GM12878 (cell line): ENCODE data around the gene KLHL30. TPM values are rescaled to one million over a fixed set of nuclear protein-coding genes. Genes with fewer than 3 reads are reported as not detected.

Experiments
- ATAC-seq: fragments of 200-7000 bp; cut with Tn5 transposase; 3 replicates; pipeline ENCODE4 v1.9.1; 2020; ENCODE audit warnings: mild to moderate bottlenecking, moderate library complexity
- BruUV-seq: library from RNA; stranded (reverse); fragments of 400-500 nt; replicated peaks from 2 replicates; lab custom pipeline; 2021; lab: Mats Ljungman, UMichigan
- CTCF ChIA-PET: fragments of 300-600 bp; sonication (Branson Sonifier 250); formaldehyde crosslinking; extraction: SDS; loops from one replicate; lab custom pipeline; 2021; ENCODE audit warnings: inconsistent platforms; lab: Yijun Ruan, JAX
- POLR2A ChIA-PET: fragments of 350-600 bp; formaldehyde crosslinking; extraction: SDS; loops from one replicate; lab custom pipeline; 2021; ENCODE audit warnings: inconsistent platforms; lab: Charles Lee
- RAD21 ChIA-PET: fragments of 300-600 bp; sonication (Branson Sonifier 250); formaldehyde crosslinking; loops from one replicate; lab custom pipeline; 2023; ENCODE audit warnings: antibody characterized with exemption; ENCODE audit not compliant: unreplicated experiment; lab: Charles Lee
- SMC1A ChIA-PET: fragments of 300-600 bp; sonication (Branson Sonifier 250); formaldehyde crosslinking; loops from one replicate; lab custom pipeline; 2023; ENCODE audit not compliant: unreplicated experiment, uncharacterized antibody; lab: Charles Lee
- DNase-seq: peaks from one replicate; pipeline ENCODE4 v3.0.0-alpha.2; 2011; ENCODE audit warnings: low read depth, low spot score
- FAIRE-seq: peaks from 3 replicates; lab custom pipeline; 2011; peaks lifted over from hg19 to GRCh38; lab: Jason Lieb, UNC
- H2AFZ ChIP-seq: 2 replicates; pipeline ENCODE4 v1.6.0; 2011; ENCODE audit warnings: low read depth, low read length, control low read depth; ENCODE audit not compliant: control insufficient read depth
- H3K27ac ChIP-seq: 2 replicates; pipeline ENCODE4 v1.5.1; 2011; ENCODE audit warnings: control low read depth; ENCODE audit not compliant: control insufficient read depth, insufficient read depth
- H3K27me3 ChIP-seq, 2 experiments: replicated peaks in 1 of 2; 2 replicates each; pipeline versions ENCODE4 v1.6.0 to v1.6.1; 2011; ENCODE audit warnings: low read length in 1 of 2; ENCODE audit not compliant: control insufficient read depth in 2 of 2, insufficient read depth in 2 of 2
- H3K36me3 ChIP-seq, 2 experiments: 2 replicates each; pipeline ENCODE4 v1.5.1; 2011; ENCODE audit warnings: low read length in 1 of 2; ENCODE audit not compliant: control insufficient read depth in 2 of 2, insufficient read depth in 2 of 2
- H3K4me1 ChIP-seq: 2 replicates; pipeline ENCODE4 v1.6.1; 2011; ENCODE audit warnings: mild to moderate bottlenecking, low read length, moderate library complexity, mixed read lengths; ENCODE audit not compliant: control insufficient read depth, insufficient read depth
- H3K4me2 ChIP-seq: 2 replicates; pipeline ENCODE4 v1.6.0; 2011; ENCODE audit warnings: control low read depth; ENCODE audit not compliant: control insufficient read depth, insufficient read depth
- H3K4me3 ChIP-seq: fragments of 200-600 bp; sonication (generic); 2 replicates; pipeline ENCODE4 v1.5.1; 2016
- H3K79me2 ChIP-seq: 2 replicates; pipeline ENCODE4 v1.6.0; 2011; ENCODE audit warnings: low read length; ENCODE audit not compliant: control insufficient read depth, insufficient read depth
- H3K9ac ChIP-seq: 2 replicates; pipeline ENCODE4 v1.8.0; 2011; ENCODE audit warnings: low read length, control low read depth, mixed read lengths; ENCODE audit not compliant: control insufficient read depth, insufficient read depth
- H3K9me3 ChIP-seq: replicated peaks from 3 replicates; pipeline ENCODE4 v1.5.1; 2011; ENCODE audit warnings: mild to moderate bottlenecking, low read length; ENCODE audit not compliant: control insufficient read depth, insufficient read depth
- H4K20me1 ChIP-seq: 2 replicates; pipeline ENCODE4 v1.6.0; 2011; ENCODE audit not compliant: control insufficient read depth, insufficient read depth
- BCL3 ChIP-seq: IDR thresholded peaks from 2 replicates; pipeline ENCODE4 v1.6.1; 2011; ENCODE audit warnings: borderline replicate concordance, low read depth, mild to moderate bottlenecking, moderate library complexity, low read length; ENCODE audit not compliant: insufficient read depth, poor library complexity, severe bottlenecking
- BHLHE40 ChIP-seq, 2 experiments: fragments of 450-650 bp in 1 of 2; IDR thresholded peaks; 2 replicates each; pipeline ENCODE4 v1.6.1; 2011 to 2017; ENCODE audit warnings: low read depth in 2 of 2, borderline replicate concordance in 1 of 2, improper control_type of control experiment in 1 of 2, low read length in 1 of 2, mild to moderate bottlenecking in 1 of 2
- BMI1 ChIP-seq: fragments of 450-650 bp; IDR thresholded peaks from 2 replicates; pipeline ENCODE4 v1.6.1; 2016; ENCODE audit warnings: mild to moderate bottlenecking, moderate library complexity, borderline replicate concordance
- ESRRA ChIP-seq: IDR thresholded peaks from 2 replicates; pipeline ENCODE4 v1.6.1; 2012; ENCODE audit warnings: mild to moderate bottlenecking, low read length, improper control_type of control experiment
- GABPA ChIP-seq: IDR thresholded peaks from 2 replicates; pipeline ENCODE4 v1.6.1; 2014; ENCODE audit warnings: antibody characterized with exemption, low read depth, mild to moderate bottlenecking, inconsistent platforms
- NBN ChIP-seq: fragments of 450-650 bp; IDR thresholded peaks from 2 replicates; pipeline ENCODE4 v1.6.1; 2016
- NKRF ChIP-seq: fragments of 450-650 bp; conservative IDR thresholded peaks from 2 replicates; pipeline ENCODE4 v1.6.1; 2017; ENCODE audit warnings: mild to moderate bottlenecking, moderate library complexity
- PML ChIP-seq: IDR thresholded peaks from 2 replicates; pipeline ENCODE4 v1.6.1; 2012; ENCODE audit warnings: low read length, inconsistent platforms
- SIN3A ChIP-seq: IDR thresholded peaks from 2 replicates; pipeline ENCODE4 v1.6.1; 2012; ENCODE audit warnings: low read depth, low read length, improper control_type of control experiment
- SMARCA5 ChIP-seq: fragments of 450-650 bp; IDR thresholded peaks from 2 replicates; pipeline ENCODE4 v1.6.1; 2017; ENCODE audit warnings: mild to moderate bottlenecking
- STAT1 ChIP-seq: fragments of 450-650 bp; conservative IDR thresholded peaks from 2 replicates; pipeline ENCODE4 v1.6.1; 2014; ENCODE audit warnings: antibody characterized with exemption, mild to moderate bottlenecking
- YY1 ChIP-seq: IDR thresholded peaks from 2 replicates; pipeline ENCODE4 v1.6.1; 2011; ENCODE audit warnings: low read depth, mild to moderate bottlenecking, low read length
- WGBS: methylation state at CpG from one replicate; pipeline ENCODE4 v1.1.6; 2016; ENCODE audit warnings: low lambda C conversion rate; ENCODE audit not compliant: insufficient replicate concordance, insufficient coverage; ENCODE audit errors: missing lambda C conversion rate; 5-methylcytosine and 5-hydroxymethylcytosine counted together
- in situ Hi-C: fragments of 300-500 bp; cut with MboI; formaldehyde crosslinking; loops from 9 replicates; pipeline ENCODE4 v1.14.3; 2018; ENCODE audit warnings: mixed read lengths
- intact Hi-C: fragments of 100-400 bp; cut with micrococcal nuclease; formaldehyde crosslinking; loops from one replicate; pipeline ENCODE4 v1.14.2; 2022; ENCODE audit not compliant: unreplicated experiment
- polyA plus RNA-seq, 11 experiments: library from polyadenylated mRNA; depleted of rRNA in 4 of 11; unstranded in 6 of 11; stranded (reverse) in 5 of 11; fragments of >200 nt; fragmentation: Nextera tagmentation in 4 of 11; fragmentation: Illumina TruSeq in 1 of 11; extraction: Ambion mirVana in 4 of 11; extraction: Trizol in 1 of 11; gene quantifications; 1 replicate in 1 of 11; 2 replicates in 10 of 11; pipeline versions ENCODE4 v1.2.1 to v1.2.3, GENCODE V29; 2011 to 2016; ENCODE audit warnings: inconsistent platforms in 2 of 11, missing spikeins in 2 of 11, low read depth in 1 of 11
- total RNA-seq, 4 experiments: library from RNA; depleted of rRNA in 3 of 4; stranded (reverse); fragments of >200 nt in 3 of 4; fragmentation: Illumina TruSeq in 1 of 4; extraction: Trizol in 1 of 4; gene quantifications; 2 replicates each; pipeline versions ENCODE4 v1.2.1 to v1.2.3, GENCODE V29; 2013 to 2021

Gene KLHL30
- total and polyA plus RNA-seq, 10 of the 15 experiments (the other 5 are each of a cell fraction or from before 2014, with no cell fraction given) = 0.03 TPM; not detected in 9

GRCh38 chr2:238174701-238175100, 36.2 kb downstream of the KLHL30 start:
- Histone ChIP-seq H3K27me3 (no peaks in the 10 kb centered on the region), H3K9ac (no peak overlapping the region)
- DNase-seq = no peak
- no peak for TF ChIP-seq SMARCA5
- no peak for TF ChIP-seq YY1
- TF ChIP-seq, all 136 proteins: peak for 0
- no peak overlapping the region for H3K27ac ChIP-seq
- intact Hi-C loops (no loop called here), in situ Hi-C loops (no loop called here)
- H3K4me3 ChIP-seq = no peak overlapping the region
- H3K4me1 ChIP-seq = no peaks in the 10 kb centered on the region
- peaks cover 10 to 44% of the 10 kb centered on the region in 2 experiments for H3K36me3 ChIP-seq
- no peak overlapping the region for H3K4me2 ChIP-seq
- POLR2A ChIA-PET = interaction anchor here (0.6 kb wide), 1 partner anchor 316 kb away, joined by 6 read pairs; no protein-coding TSS in a partner anchor
- no TSS peak for BruUV-seq
- no peaks in the 10 kb centered on the region for H3K9me3 ChIP-seq
- no peaks in the 10 kb centered on the region for H3K79me2 ChIP-seq
- 92% methylated on average over 3 of the region's 3 CpGs for WGBS
- H2AFZ ChIP-seq = no peak overlapping the region
- SMC1A ChIA-PET = interaction anchor here (1.0 kb wide), 1 partner anchor 9 kb away, joined by 3 read pairs; no protein-coding TSS in a partner anchor
- CTCF ChIA-PET = interaction anchor here (0.5 kb wide), 1 partner anchor 97 kb away, joined by 5 read pairs; no protein-coding TSS in a partner anchor
- H4K20me1 ChIP-seq = no peaks in the 10 kb centered on the region; the same call in 1 of the 2 replicates
- no peak for FAIRE-seq
- RAD21 ChIA-PET = no interaction called here
- ATAC-seq = no peak

- RAD21 ChIA-PET = no interaction called here
- no peak overlapping the region for H3K4me2 ChIP-seq
- H3K4me1 ChIP-seq = no peaks in the 10 kb centered on the region
- no peaks in the 10 kb centered on the region for H4K20me1 ChIP-seq
- H3K27me3 ChIP-seq = no peaks in the 10 kb centered on the region
- POLR2A ChIA-PET = no interaction called here
- no peak for DNase-seq
- H3K9me3 ChIP-seq = no peaks in the 10 kb centered on the region
- intact Hi-C loops (no loop called here), in situ Hi-C loops (no loop called here)
- SMC1A ChIA-PET = interaction anchor here (0.6 kb wide), 1 partner anchor 561 kb away, joined by 3 read pairs; no protein-coding TSS in a partner anchor
- H3K36me3 ChIP-seq = peaks cover 17 to 43% of the 10 kb centered on the region in 2 experiments
- BruUV-seq = no TSS peak
- no peaks in the 10 kb centered on the region for H3K79me2 ChIP-seq
- no peak overlapping the region for H3K27ac ChIP-seq
- no peak overlapping the region for H3K9ac ChIP-seq
- CTCF ChIA-PET = interaction anchor here (0.7 to 1.1 kb wide), 3 partner anchors 16 to 87 kb away, joined by 3 read pairs; no protein-coding TSS in a partner anchor
- H2AFZ ChIP-seq = no peak overlapping the region
- FAIRE-seq = no peak
- ATAC-seq = no peak
- no peak overlapping the region for H3K4me3 ChIP-seq
- TF ChIP-seq NKRF = no peak
- TF ChIP-seq BCL3 = no peak
- no peak for TF ChIP-seq STAT1
- TF ChIP-seq ESRRA = no peak
- TF ChIP-seq SIN3A = no peak
- TF ChIP-seq NBN = no peak
- TF ChIP-seq GABPA = no peak
- TF ChIP-seq PML = no peak
- TF ChIP-seq BMI1 = no peak
- TF ChIP-seq BHLHE40 (IDR thresholded peaks at IDR 0.05; ENCODE audit: borderline replicate concordance in 1 of 2, low read depth in 2 of 2, low read length in 1 of 2) = no peak
Observed at GRCh38 chr2:238176613-238177012, 38.1 kb downstream of the KLHL30 start.
